Mammary epithelial cell (primary cell): ENCODE data around the gene ANO3.

Source experiments
- EZH2 ChIP-seq: IDR thresholded peaks from 2 replicates; pipeline ENCODE4 v1.6.1; 2012; ENCODE audit warnings: low read length, inconsistent platforms, borderline replicate concordance
- TF ChIP-seq, protein P1 (sequence below), 2 donors: IDR thresholded peaks in 1 of 2; conservative IDR thresholded peaks in 1 of 2; 2 replicates each; pipeline ENCODE4 v1.5.1; 2011 to 2012; ENCODE audit warnings: inconsistent platforms in 2 of 2, low read length in 2 of 2, mild to moderate bottlenecking in 2 of 2, control low read depth in 1 of 2, low read depth in 1 of 2; ENCODE audit not compliant: insufficient read depth in 1 of 2; ENCODE audit errors: extremely low read depth in 1 of 2

DNA sequence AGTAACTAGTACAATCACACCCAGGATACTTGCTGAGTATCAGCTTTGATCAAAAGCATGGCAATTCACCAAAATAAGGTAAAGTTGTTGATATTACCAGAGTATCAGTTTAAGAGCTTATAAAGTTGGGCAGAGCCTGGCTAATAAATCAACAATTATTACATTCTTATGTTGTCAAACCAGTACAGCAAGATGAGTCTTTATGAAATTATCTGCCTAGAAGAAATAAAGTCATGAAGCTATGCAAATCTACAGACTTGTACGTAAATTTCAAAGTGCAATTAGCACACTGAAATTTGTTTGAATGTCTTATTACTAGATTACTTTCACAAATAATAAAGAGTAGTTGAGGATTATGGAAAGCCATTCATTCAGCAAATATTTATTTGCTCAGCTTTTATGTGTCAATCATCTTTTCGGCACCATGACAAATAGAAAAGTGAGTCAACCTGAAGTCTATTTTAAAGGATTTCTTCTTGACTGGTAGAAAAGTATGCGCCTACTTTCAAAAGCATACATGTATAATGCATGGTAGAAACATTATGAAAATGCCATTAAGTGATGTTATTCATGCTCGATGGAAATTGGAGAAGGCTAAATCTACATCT lies 5.0 kb upstream of the ANO3 start:
- TF ChIP-seq, protein P1, sequence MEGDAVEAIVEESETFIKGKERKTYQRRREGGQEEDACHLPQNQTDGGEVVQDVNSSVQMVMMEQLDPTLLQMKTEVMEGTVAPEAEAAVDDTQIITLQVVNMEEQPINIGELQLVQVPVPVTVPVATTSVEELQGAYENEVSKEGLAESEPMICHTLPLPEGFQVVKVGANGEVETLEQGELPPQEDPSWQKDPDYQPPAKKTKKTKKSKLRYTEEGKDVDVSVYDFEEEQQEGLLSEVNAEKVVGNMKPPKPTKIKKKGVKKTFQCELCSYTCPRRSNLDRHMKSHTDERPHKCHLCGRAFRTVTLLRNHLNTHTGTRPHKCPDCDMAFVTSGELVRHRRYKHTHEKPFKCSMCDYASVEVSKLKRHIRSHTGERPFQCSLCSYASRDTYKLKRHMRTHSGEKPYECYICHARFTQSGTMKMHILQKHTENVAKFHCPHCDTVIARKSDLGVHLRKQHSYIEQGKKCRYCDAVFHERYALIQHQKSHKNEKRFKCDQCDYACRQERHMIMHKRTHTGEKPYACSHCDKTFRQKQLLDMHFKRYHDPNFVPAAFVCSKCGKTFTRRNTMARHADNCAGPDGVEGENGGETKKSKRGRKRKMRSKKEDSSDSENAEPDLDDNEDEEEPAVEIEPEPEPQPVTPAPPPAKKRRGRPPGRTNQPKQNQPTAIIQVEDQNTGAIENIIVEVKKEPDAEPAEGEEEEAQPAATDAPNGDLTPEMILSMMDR (conservative IDR thresholded peaks at IDR 0.05 in 1 of 2, IDR thresholded peaks at IDR 0.05 in 1 of 2; ENCODE audit: extremely low read depth in 1 of 2, insufficient read depth in 1 of 2, low read depth in 1 of 2, low read length in 2 of 2): no peak
- TF ChIP-seq EZH2: no peak
